HG03460 (cell line): ENCODE data around the gene MACROH2A1.

ENCODE experiments used
- ATAC-seq: cut with Tn5 transposase; IDR thresholded peaks from one replicate; pipeline ENCODE4 v1.9.1; 2021; ENCODE audit not compliant: unreplicated experiment

Gene MACROH2A1

GRCh38 chr5:135398855-135399793 lies at the start of gene MACROH2A1:
Gene MACROH2A1 (minus strand): TSS chr5:135399231. CDS start chr5:135389093, 10,138 bp downstream.
- ATAC-seq = peak; percentile 77

GRCh38 chr5:135448071-135448739 lies 49.2 kb upstream of the MACROH2A1 start:
- no peak for ATAC-seq

- ATAC-seq = no peak
These were observed 48.4 kb upstream of the MACROH2A1 start, which contains the start of gene DCANP1 for GRCh38 chr5:135447298-135447929. Gene DCANP1 (minus strand): TSS chr5:135447348. CDS start chr5:135447108, 240 bp downstream.

GRCh38 chr5:135446615-135447014 lies 47.6 kb upstream of the MACROH2A1 start:
- ATAC-seq = no peak

- no peak for ATAC-seq
These were observed 47.2 kb upstream of the MACROH2A1 start for GRCh38 chr5:135446206-135446605.

- ATAC-seq = no peak
These were observed 46.4 kb upstream of the MACROH2A1 start for GRCh38 chr5:135445306-135445985.

- ATAC-seq = no peak
These were observed 45.9 kb upstream of the MACROH2A1 start for GRCh38 chr5:135444881-135445280.

- no peak for ATAC-seq
These were observed 45.3 kb upstream of the MACROH2A1 start for GRCh38 chr5:135444360-135444759.

GRCh38 chr5:135443161-135443960 lies 44.3 kb upstream of the MACROH2A1 start:
- ATAC-seq = no peak

GRCh38 chr5:135442431-135443160 lies 43.6 kb upstream of the MACROH2A1 start:
- no peak for ATAC-seq

GRCh38 chr5:135441919-135442318 lies 42.9 kb upstream of the MACROH2A1 start:
- ATAC-seq = no peak

- no peak for ATAC-seq
These were observed 42.4 kb upstream of the MACROH2A1 start for GRCh38 chr5:135441350-135441831.

GRCh38 chr5:135440916-135441315 lies 41.9 kb upstream of the MACROH2A1 start:
- ATAC-seq = no peak

GRCh38 chr5:135439231-135440205 lies 40.5 kb upstream of the MACROH2A1 start:
- ATAC-seq = no peak

- ATAC-seq = no peak
These were observed 39.7 kb upstream of the MACROH2A1 start for GRCh38 chr5:135438636-135439221.

- no peak for ATAC-seq
These were observed 38.9 kb upstream of the MACROH2A1 start for GRCh38 chr5:135437796-135438560.

- no peak for ATAC-seq
These were observed 38.4 kb upstream of the MACROH2A1 start for GRCh38 chr5:135437422-135437795.
